Testis (tissue), 3 donors: ENCODE measurements around the gene UPB1. TPM values are rescaled to one million over a fixed set of nuclear protein-coding genes. Genes with fewer than 3 reads are reported as not detected.
"Not testable (repeated sequence)": the region's sequence is repeated elsewhere in the genome, so short reads cannot be mapped to it uniquely, and the experiment has no call there.

ENCODE experiments used
- DNase-seq: peaks from one replicate; pipeline ENCODE4 v3.0.0-alpha.2; 2019
- H3K27ac ChIP-seq, 2 donors: fragments of 200-600 bp; sonication (generic); one replicate each; pipeline ENCODE4 v1.5.1; 2019
- H3K27me3 ChIP-seq: fragments of 200-600 bp; sonication (generic); one replicate; pipeline ENCODE4 v1.5.1; 2019
- H3K36me3 ChIP-seq: fragments of 200-600 bp; sonication (generic); one replicate; pipeline ENCODE4 v1.5.1; 2017; ENCODE audit warnings: low read depth; ENCODE audit errors: missing control alignments
- H3K4me1 ChIP-seq: fragments of 200-600 bp; sonication (generic); one replicate; pipeline ENCODE4 v1.5.1; 2019
- H3K4me3 ChIP-seq, 2 donors: fragments of 200-600 bp; sonication (generic); one replicate each; pipeline ENCODE4 v1.5.1; 2017 to 2019
- H3K9me3 ChIP-seq: fragments of 200-600 bp; sonication (generic); one replicate; pipeline ENCODE4 v1.5.1; 2017
- POLR2A ChIP-seq: fragments of 450-650 bp; IDR thresholded peaks from one replicate; pipeline ENCODE4 v1.6.1; 2017; ENCODE audit warnings: antibody characterized with exemption, mild to moderate bottlenecking, moderate library complexity
- WGBS, 2 donors: methylation state at CpG; one replicate each; pipeline ENCODE4 v1.1.5; 2018; 5-methylcytosine and 5-hydroxymethylcytosine counted together
- intact Hi-C: fragments of 100-400 bp; cut with DNase I; formaldehyde crosslinking; loops from one replicate; pipeline ENCODE4 v1.15.1; 2023; ENCODE audit warnings: low total_unique reads
- polyA plus RNA-seq: library from polyadenylated mRNA; stranded (reverse); fragments of 350-450 nt; fragmentation: Illumina TruSeq; extraction: RNeasy Lipid Tissue Mini Kit (QIAGEN cat#74804); gene quantifications from one replicate; pipeline ENCODE4 v1.2.3, GENCODE V29; 2014; ENCODE audit warnings: low read depth, low replicate concordance; ENCODE audit not compliant: insufficient read depth
- total RNA-seq, 2 donors: library from RNA; depleted of rRNA; stranded (reverse); fragments of >200 nt; gene quantifications; one replicate each; pipeline ENCODE4 v1.2.3, GENCODE V29; 2016
- TF ChIP-seq, protein P1 (sequence below), 3 experiments: fragments of 450-650 bp in 2 of 3; fragments of 200-600 bp in 1 of 3; sonication (generic) in 1 of 3; IDR thresholded peaks; one replicate each; pipeline ENCODE4 v1.5.1; 2016 to 2019; ENCODE audit warnings: antibody characterized with exemption in 3 of 3, mild to moderate bottlenecking in 2 of 3, moderate library complexity in 1 of 3

UPB1 gene
- total and polyA plus RNA-seq, 3 donors from 2014 or later = 6.7 to 12.1 (median 11.5) TPM

DNA sequence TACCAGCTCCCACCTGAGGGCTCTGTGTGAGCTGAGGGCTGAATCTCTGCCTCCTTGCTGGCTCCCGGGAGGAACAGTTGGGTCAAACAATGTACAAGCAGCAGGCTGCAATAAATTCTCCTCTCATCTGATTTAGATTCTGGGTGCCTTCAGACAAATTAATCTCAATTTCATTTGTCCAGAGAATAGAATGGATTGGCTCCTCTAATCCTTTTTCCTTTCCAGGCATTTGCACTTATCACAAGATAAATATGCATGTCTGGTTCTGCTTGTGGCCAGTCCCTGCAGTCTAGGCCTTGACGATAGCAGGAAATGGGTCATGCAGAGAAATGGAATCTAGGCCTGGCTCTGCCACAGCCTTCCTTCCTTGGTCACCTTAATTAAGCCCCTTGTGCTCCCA is 28.7 kb downstream of the UPB1 start:
- 61 to 68% methylated on average over 2 of the region's 2 CpGs for WGBS, 2 donors
- H3K36me3 ChIP-seq = no peaks in the 10 kb centered on the region
- no peak overlapping the region for H3K4me3 ChIP-seq
- no peaks in the 10 kb centered on the region for H3K9me3 ChIP-seq
- TF ChIP-seq, protein P1, sequence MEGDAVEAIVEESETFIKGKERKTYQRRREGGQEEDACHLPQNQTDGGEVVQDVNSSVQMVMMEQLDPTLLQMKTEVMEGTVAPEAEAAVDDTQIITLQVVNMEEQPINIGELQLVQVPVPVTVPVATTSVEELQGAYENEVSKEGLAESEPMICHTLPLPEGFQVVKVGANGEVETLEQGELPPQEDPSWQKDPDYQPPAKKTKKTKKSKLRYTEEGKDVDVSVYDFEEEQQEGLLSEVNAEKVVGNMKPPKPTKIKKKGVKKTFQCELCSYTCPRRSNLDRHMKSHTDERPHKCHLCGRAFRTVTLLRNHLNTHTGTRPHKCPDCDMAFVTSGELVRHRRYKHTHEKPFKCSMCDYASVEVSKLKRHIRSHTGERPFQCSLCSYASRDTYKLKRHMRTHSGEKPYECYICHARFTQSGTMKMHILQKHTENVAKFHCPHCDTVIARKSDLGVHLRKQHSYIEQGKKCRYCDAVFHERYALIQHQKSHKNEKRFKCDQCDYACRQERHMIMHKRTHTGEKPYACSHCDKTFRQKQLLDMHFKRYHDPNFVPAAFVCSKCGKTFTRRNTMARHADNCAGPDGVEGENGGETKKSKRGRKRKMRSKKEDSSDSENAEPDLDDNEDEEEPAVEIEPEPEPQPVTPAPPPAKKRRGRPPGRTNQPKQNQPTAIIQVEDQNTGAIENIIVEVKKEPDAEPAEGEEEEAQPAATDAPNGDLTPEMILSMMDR (IDR thresholded peaks at IDR 0.05) = no peak
- peaks cover 6% of the 10 kb centered on the region for H3K4me1 ChIP-seq
- no peaks in the 10 kb centered on the region for H3K27me3 ChIP-seq
- H3K27ac ChIP-seq = no peak overlapping the region
- intact Hi-C loops = no loop called here
- no peak for DNase-seq

DNA sequence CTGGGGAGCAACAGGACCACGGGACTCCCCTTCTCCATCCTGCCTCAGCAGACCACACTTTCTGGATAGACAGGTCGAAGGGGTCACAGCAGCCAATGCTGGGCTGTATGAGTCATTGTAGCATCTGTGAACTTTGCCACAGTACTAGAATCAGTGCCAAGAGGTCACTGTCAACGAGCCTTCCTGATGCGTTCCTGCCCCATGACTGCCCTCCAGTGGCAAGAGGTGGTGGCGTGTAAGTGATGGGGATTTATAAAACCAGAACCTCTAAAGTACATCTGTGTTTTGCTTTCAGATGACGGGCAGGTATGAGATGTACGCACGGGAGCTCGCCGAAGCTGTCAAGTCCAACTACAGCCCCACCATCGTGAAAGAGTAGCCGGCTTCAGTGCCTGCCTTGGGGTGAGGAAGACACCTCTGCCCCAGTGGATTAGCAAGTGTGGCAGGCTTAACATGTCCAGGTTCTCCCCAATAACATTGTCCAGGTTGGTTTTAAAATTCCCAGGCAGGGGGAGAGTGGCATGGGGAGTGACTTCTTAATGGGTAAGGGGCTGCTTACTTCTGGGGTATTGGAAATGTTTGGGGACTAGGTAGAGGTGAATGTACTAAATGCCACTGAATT is 30.4 kb downstream of the UPB1 start:
- DNase-seq = peak; percentile 84
- intact Hi-C loops = no loop called here
- no peaks in the 10 kb centered on the region for H3K36me3 ChIP-seq
- no peak overlapping the region for H3K27ac ChIP-seq
- TF ChIP-seq POLR2A = no peak
- TF ChIP-seq, protein P1 (IDR thresholded peaks at IDR 0.05) = peak; percentile 62 to 77 (median 77)
- H3K9me3 ChIP-seq = no peaks in the 10 kb centered on the region
- H3K4me3 ChIP-seq = no peak overlapping the region
- 34 to 36% methylated on average over 7 to 12 of the region's 12 CpGs for WGBS, 2 donors
- H3K4me1 ChIP-seq = peaks cover 6% of the 10 kb centered on the region
- no peaks in the 10 kb centered on the region for H3K27me3 ChIP-seq

DNA sequence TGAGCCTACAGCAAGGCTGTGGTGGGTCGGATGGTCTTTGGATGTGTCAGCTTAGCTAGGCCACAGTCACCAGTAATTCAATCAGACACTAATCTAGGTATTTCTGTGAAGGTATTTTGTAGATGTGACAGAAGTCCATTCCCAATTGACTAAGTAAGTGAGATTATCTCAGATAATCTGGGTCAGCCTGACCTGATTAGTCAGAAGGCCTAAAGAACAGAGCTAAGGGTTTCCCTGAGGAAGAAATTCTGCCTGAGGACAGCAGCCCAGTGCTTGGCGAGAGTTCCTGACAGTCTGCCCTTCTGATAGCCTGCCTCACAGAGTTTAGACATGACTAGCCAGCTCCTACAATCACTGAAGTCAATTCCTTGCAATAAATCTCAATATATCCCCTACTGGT is 31.1 kb downstream of the UPB1 start:
- Histone ChIP-seq H3K9me3 (no peaks in the 10 kb centered on the region), H3K4me1 (peaks cover 6% of the 10 kb centered on the region), H3K27ac (no peak overlapping the region), H3K36me3 (no peaks in the 10 kb centered on the region), H3K4me3 (no peak overlapping the region), H3K27me3 (no peaks in the 10 kb centered on the region)
- intact Hi-C loops = no loop called here
- no peak for TF ChIP-seq POLR2A
- TF ChIP-seq, protein P1 (IDR thresholded peaks at IDR 0.05) = no peak
- no peak for DNase-seq
- WGBS, 2 donors = 76 to 84% methylated on average over 2 of the region's 2 CpGs

DNA sequence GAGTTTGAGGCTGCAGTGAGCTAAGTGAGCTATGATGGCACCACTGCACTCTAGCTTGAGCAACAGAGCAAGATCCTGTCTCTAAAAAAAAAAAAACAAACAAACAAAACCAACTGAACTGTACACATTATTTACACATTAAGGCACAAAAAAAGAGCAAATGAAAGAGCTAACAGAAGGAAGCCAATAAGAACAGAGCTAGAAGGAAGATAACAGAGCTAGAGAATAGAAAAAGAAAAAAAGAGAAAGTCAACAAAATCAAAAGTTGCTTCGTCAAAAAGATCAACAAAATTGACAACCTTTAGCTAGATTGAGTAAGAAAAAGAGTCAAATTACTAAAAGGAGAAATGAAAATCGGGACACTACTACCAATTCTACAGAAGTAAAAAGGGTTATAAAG is 34.8 kb downstream of the UPB1 start:
- no peak for TF ChIP-seq POLR2A
- TF ChIP-seq, protein P1 (IDR thresholded peaks at IDR 0.05) = no peak
- H3K27me3 ChIP-seq = no peaks in the 10 kb centered on the region
- H3K9me3 ChIP-seq = no peaks in the 10 kb centered on the region
- no peak overlapping the region for H3K4me3 ChIP-seq
- no peak for DNase-seq
- 95 to 96% methylated on average over 2 of the region's 2 CpGs for WGBS, 2 donors
- no peaks in the 10 kb centered on the region for H3K36me3 ChIP-seq
- peaks cover 4% of the 10 kb centered on the region for H3K4me1 ChIP-seq
- H3K27ac ChIP-seq = no peak overlapping the region
- intact Hi-C loops = no loop called here

DNA sequence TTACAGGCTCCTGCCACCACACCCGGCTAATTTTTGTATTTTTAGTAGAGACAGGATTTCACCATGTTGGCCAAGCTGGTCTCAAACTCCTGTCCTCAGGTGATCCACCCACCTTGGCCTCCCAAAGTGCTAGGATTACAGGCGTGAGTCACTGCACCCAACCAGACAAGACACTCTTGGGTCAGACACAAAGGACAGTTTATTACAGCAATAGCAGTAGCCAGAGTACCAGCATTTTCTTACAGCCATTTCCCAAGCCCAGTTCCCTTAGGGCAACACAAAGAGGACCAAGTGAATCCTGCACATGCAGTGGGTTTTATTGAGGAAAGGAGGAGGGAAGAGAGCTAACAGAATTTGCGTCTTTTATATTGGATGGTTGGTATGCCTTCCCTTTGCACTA is 35.8 kb downstream of the UPB1 start:
- H3K27ac ChIP-seq, H3K27me3 ChIP-seq, H3K9me3 ChIP-seq, DNase-seq, H3K4me1 ChIP-seq, H3K36me3 ChIP-seq, intact Hi-C loops, H3K4me3 ChIP-seq: not testable (repeated sequence)
- 90% methylated on average over 3 of the region's 3 CpGs for WGBS, 2 donors
